Mesendoderm (in vitro differentiated cells): ENCODE results near the gene SLC7A9.

Experiments used
- DNase-seq: peaks from one replicate; pipeline ENCODE4 v3.0.0; 2013
- H2AK5ac ChIP-seq: 2 replicates; pipeline ENCODE4 v1.6.1; 2013; ENCODE audit warnings: low read length, inconsistent platforms
- H2BK120ac ChIP-seq: 2 replicates; pipeline ENCODE4 v1.6.1; 2013; ENCODE audit warnings: low read depth, mild to moderate bottlenecking, low read length, moderate library complexity, mixed read lengths
- H2BK15ac ChIP-seq: replicated peaks from 2 replicates; pipeline ENCODE4 v1.6.1; 2013; ENCODE audit warnings: low read depth, mild to moderate bottlenecking, moderate library complexity
- H2BK5ac ChIP-seq: 2 replicates; pipeline ENCODE4 v1.6.1; 2013; ENCODE audit warnings: low read length, inconsistent platforms
- H3K18ac ChIP-seq: 2 replicates; pipeline ENCODE4 v1.6.1; 2013; ENCODE audit warnings: mild to moderate bottlenecking, low read length, mixed read lengths
- H3K23ac ChIP-seq: one replicate; pipeline ENCODE4 v1.6.1; 2013; ENCODE audit warnings: low read length
- H3K27ac ChIP-seq: 2 replicates; pipeline ENCODE4 v1.5.1; 2013; ENCODE audit warnings: low read depth, mild to moderate bottlenecking, inconsistent platforms, low read length, moderate library complexity
- H3K27me3 ChIP-seq: 2 replicates; pipeline ENCODE4 v1.6.1; 2013; ENCODE audit warnings: low read length, control low read depth, mild to moderate bottlenecking, inconsistent platforms; ENCODE audit not compliant: insufficient read depth, poor library complexity
- H3K36me3 ChIP-seq: 2 replicates; pipeline ENCODE4 v1.6.1; 2013; ENCODE audit warnings: low read length, inconsistent platforms; ENCODE audit not compliant: control insufficient read depth, insufficient read depth
- H3K4ac ChIP-seq: one replicate; pipeline ENCODE4 v1.6.1; 2013; ENCODE audit warnings: low read depth, mild to moderate bottlenecking, low read length, moderate library complexity
- H3K4me1 ChIP-seq: 2 replicates; pipeline ENCODE4 v1.6.1; 2013; ENCODE audit warnings: low read depth, low read length, inconsistent platforms; ENCODE audit not compliant: control insufficient read depth
- H3K4me2 ChIP-seq: 2 replicates; pipeline ENCODE4 v1.6.1; 2013; ENCODE audit warnings: low read length
- H3K4me3 ChIP-seq: 2 replicates; pipeline ENCODE4 v1.5.1; 2013; ENCODE audit warnings: mild to moderate bottlenecking, low read length
- H3K56ac ChIP-seq: one replicate; pipeline ENCODE4 v1.6.1; 2013; ENCODE audit warnings: low read length
- H3K79me1 ChIP-seq: 2 replicates; pipeline ENCODE4 v1.6.1; 2013; ENCODE audit warnings: low read length, inconsistent platforms
- H3K79me2 ChIP-seq: 2 replicates; pipeline ENCODE4 v1.6.1; 2013; ENCODE audit warnings: mild to moderate bottlenecking, low read length; ENCODE audit not compliant: control insufficient read depth, insufficient read depth
- H3K9ac ChIP-seq: 2 replicates; pipeline ENCODE4 v1.6.1; 2013; ENCODE audit warnings: low read length, inconsistent platforms
- H4K5ac ChIP-seq: one replicate; pipeline ENCODE4 v1.6.1; 2013; ENCODE audit warnings: low read length
- H4K8ac ChIP-seq: one replicate; pipeline ENCODE4 v1.6.1; 2013; ENCODE audit warnings: low read depth, mild to moderate bottlenecking, control low read depth, low read length, moderate library complexity
- WGBS: extraction: QIAGEN DNeasy Blood & Tissue Kit; methylation state at CpG from one replicate; pipeline ENCODE4 v1.1.7; 2013; ENCODE audit warnings: low lambda C conversion rate, missing lambda C conversion rate; ENCODE audit not compliant: insufficient coverage; ENCODE audit errors: extremely low coverage; 5-methylcytosine and 5-hydroxymethylcytosine counted together

Gene SLC7A9

GRCh38 chr19:32876236-32876918 lies 6.8 kb upstream of the SLC7A9 start:
- Histone ChIP-seq H2AK5ac (no peak overlapping the region), H3K23ac (no peak overlapping the region), H3K4me1 (no peaks in the 10 kb centered on the region), H2BK120ac (no peak overlapping the region), H3K18ac (no peak overlapping the region), H3K79me2 (no peaks in the 10 kb centered on the region), H2BK5ac (no peak overlapping the region), H3K36me3 (no peaks in the 10 kb centered on the region), H3K56ac (no peak overlapping the region), H3K27ac (no peak overlapping the region), H4K5ac (no peak overlapping the region), H3K4ac (no peak overlapping the region), H3K4me2 (no peak overlapping the region), H3K9ac (no peak overlapping the region), H3K27me3 (no peaks in the 10 kb centered on the region), H3K4me3 (no peak overlapping the region), H3K79me1 (no peaks in the 10 kb centered on the region), H4K8ac (no peak overlapping the region), H2BK15ac (no peak overlapping the region)
- WGBS = no CpG with 5 or more reads among the region's 9 CpGs
- DNase-seq = no peak

DNA sequence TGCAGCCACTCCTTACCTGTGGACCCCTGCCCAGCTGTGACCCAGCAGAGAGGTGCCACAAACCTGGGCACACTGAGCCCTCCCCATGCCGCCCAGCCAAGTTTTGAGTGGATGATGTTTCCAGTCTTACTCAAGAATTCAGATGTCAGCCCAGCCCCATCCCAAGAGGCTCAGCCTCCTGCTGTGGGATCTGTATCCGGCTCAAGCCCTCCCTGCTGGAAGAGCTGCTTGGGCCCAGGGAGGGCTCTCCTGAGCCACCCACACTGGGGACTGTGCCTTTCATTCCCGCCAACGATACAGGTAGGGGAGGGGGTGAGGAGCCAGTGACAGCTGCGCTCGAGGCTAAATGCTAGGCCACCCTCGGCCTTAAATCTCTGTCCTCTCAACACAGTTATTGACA lies 5.9 kb upstream of the SLC7A9 start:
- H3K79me2 ChIP-seq = no peaks in the 10 kb centered on the region
- DNase-seq = peak; percentile 20
- H3K23ac ChIP-seq = no peak overlapping the region
- no peak overlapping the region for H3K18ac ChIP-seq
- H4K8ac ChIP-seq = no peak overlapping the region
- no peaks in the 10 kb centered on the region for H3K4me1 ChIP-seq
- H2BK5ac ChIP-seq = no peak overlapping the region
- no peaks in the 10 kb centered on the region for H3K79me1 ChIP-seq
- H3K4me2 ChIP-seq = no peak overlapping the region
- H2BK15ac ChIP-seq = no peak overlapping the region
- H3K4ac ChIP-seq = no peak overlapping the region
- no peak overlapping the region for H4K5ac ChIP-seq
- no peak overlapping the region for H3K27ac ChIP-seq
- WGBS = no CpG with 5 or more reads among the region's 7 CpGs
- H3K36me3 ChIP-seq = no peaks in the 10 kb centered on the region
- H3K9ac ChIP-seq = no peak overlapping the region
- no peak overlapping the region for H3K4me3 ChIP-seq
- no peaks in the 10 kb centered on the region for H3K27me3 ChIP-seq
- no peak overlapping the region for H2BK120ac ChIP-seq
- no peak overlapping the region for H3K56ac ChIP-seq
- H2AK5ac ChIP-seq = no peak overlapping the region

GRCh38 chr19:32874605-32875004 lies 5.0 kb upstream of the SLC7A9 start:
- H3K27me3 ChIP-seq = no peaks in the 10 kb centered on the region
- H2BK120ac ChIP-seq = no peak overlapping the region
- no peak overlapping the region for H3K18ac ChIP-seq
- H2BK5ac ChIP-seq = no peak overlapping the region
- H4K5ac ChIP-seq = no peak overlapping the region
- no peak overlapping the region for H3K4ac ChIP-seq
- H3K23ac ChIP-seq = no peak overlapping the region
- WGBS = no CpG with 5 or more reads among the region's 9 CpGs
- no peak overlapping the region for H4K8ac ChIP-seq
- H3K9ac ChIP-seq = no peak overlapping the region
- no peak for DNase-seq
- no peaks in the 10 kb centered on the region for H3K4me1 ChIP-seq
- H3K56ac ChIP-seq = no peak overlapping the region
- no peak overlapping the region for H2BK15ac ChIP-seq
- H3K4me3 ChIP-seq = no peak overlapping the region
- H3K27ac ChIP-seq = no peak overlapping the region
- no peaks in the 10 kb centered on the region for H3K79me1 ChIP-seq
- H3K4me2 ChIP-seq = no peak overlapping the region
- H3K36me3 ChIP-seq = no peaks in the 10 kb centered on the region
- H2AK5ac ChIP-seq = no peak overlapping the region
- H3K79me2 ChIP-seq = no peaks in the 10 kb centered on the region

- Histone ChIP-seq H3K79me2 (no peaks in the 10 kb centered on the region), H4K5ac (no peak overlapping the region), H3K56ac (no peak overlapping the region), H3K36me3 (no peaks in the 10 kb centered on the region), H2BK15ac (no peak overlapping the region), H3K9ac (no peak overlapping the region), H3K27ac (no peak overlapping the region), H2AK5ac (no peak overlapping the region), H3K79me1 (no peaks in the 10 kb centered on the region), H3K23ac (no peak overlapping the region), H3K18ac (no peak overlapping the region), H2BK120ac (no peak overlapping the region), H3K4ac (no peak overlapping the region), H3K4me1 (no peaks in the 10 kb centered on the region), H3K4me2 (no peak overlapping the region), H2BK5ac (no peak overlapping the region), H4K8ac (no peak overlapping the region), H3K27me3 (no peaks in the 10 kb centered on the region), H3K4me3 (no peak overlapping the region)
- WGBS = no CpG with 5 or more reads among the region's 18 CpGs
- DNase-seq = no peak
These were observed 3.8 kb upstream of the SLC7A9 start for GRCh38 chr19:32873247-32873959.

DNA sequence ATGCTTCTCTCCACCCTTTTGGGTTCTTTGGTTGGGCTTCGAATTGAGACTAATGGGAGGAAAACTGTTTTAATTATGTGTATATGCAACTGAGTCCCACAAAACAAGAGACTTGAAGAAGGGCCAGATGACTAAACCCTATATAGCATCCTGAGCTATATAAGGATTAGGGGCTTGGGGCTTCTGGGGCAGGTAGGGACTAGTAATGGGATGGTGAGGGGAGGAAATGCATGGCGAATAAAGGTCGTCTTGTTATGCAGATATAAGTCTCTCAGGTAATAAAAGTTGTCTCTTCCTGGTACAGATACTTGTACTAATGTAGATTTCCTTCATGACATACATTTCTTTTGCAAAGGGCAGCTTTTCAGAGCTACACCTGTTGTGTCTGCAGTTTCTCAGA lies 2.8 kb upstream of the SLC7A9 start:
- no peak overlapping the region for H2BK15ac ChIP-seq
- no peak overlapping the region for H3K4me2 ChIP-seq
- no peak overlapping the region for H2BK120ac ChIP-seq
- H3K56ac ChIP-seq = no peak overlapping the region
- no peaks in the 10 kb centered on the region for H3K79me2 ChIP-seq
- H2AK5ac ChIP-seq = no peak overlapping the region
- no peaks in the 10 kb centered on the region for H3K79me1 ChIP-seq
- no CpG with 5 or more reads among the region's 3 CpGs for WGBS
- H3K36me3 ChIP-seq = no peaks in the 10 kb centered on the region
- no peak overlapping the region for H3K18ac ChIP-seq
- H3K9ac ChIP-seq = no peak overlapping the region
- no peak overlapping the region for H3K23ac ChIP-seq
- no peak overlapping the region for H2BK5ac ChIP-seq
- H3K27me3 ChIP-seq = no peaks in the 10 kb centered on the region
- no peak overlapping the region for H4K8ac ChIP-seq
- no peak overlapping the region for H4K5ac ChIP-seq
- H3K4me1 ChIP-seq = no peaks in the 10 kb centered on the region
- no peak overlapping the region for H3K27ac ChIP-seq
- no peak for DNase-seq
- H3K4ac ChIP-seq = no peak overlapping the region
- no peak overlapping the region for H3K4me3 ChIP-seq
